IPS-18c (cell line): Measurements from ENCODE around the gene APCDD1L.
"Not testable (repeated sequence)": the region's sequence is repeated elsewhere in the genome, so short reads cannot be mapped to it uniquely, and the experiment has no call there.

Experiments used
- H3K4me3 ChIP-seq: 2 replicates; pipeline ENCODE4 v1.7.0; 2013; ENCODE audit warnings: low read depth, mild to moderate bottlenecking, low read length, moderate library complexity; ENCODE audit not compliant: insufficient read depth
- H3K9me3 ChIP-seq: one replicate; pipeline ENCODE4 v1.6.1; 2013; ENCODE audit warnings: mild to moderate bottlenecking, low read length, moderate library complexity; ENCODE audit not compliant: control insufficient read depth, insufficient read depth

The APCDD1L gene

DNA sequence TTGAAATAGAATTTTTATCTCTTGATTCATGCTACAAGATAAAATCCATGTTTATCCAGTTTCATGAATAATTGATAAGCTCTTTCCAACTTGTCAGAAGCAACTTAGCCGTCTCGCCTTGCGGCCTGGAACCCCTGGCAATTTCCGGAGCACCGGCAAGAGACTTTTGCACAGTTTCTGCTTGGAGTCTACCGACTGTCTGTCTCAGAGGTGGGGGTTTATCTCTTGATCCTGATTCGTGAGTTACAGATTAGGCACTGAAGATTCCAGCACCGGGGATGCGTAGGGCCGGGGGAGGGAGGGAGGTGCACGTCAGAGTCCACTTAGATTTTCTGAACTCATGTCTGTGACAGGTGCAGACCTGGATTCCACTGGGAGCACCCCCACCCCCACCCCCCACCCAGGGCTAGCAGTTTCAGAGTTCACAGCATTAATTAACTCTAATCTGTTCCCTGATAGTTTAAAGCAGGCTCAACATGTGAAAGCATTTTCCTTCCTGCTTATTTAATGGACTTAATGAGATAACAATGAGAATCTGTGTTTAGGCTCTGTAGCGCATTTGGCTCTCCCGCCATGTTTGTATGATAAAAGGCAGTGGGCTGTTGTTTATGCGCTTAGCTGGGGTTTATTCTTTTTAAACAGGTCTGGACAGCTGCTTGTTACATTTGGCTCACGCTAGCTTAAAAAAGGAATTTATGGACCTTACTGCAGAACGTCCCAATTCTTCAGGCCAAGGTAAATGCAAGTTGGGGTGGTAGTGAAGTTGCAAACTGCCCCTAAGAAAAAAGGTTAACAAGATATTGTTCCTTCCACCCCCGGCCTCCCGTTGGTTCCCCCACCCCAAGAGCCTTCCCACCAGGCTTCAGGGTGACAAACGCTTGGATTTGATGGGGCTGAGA is 8.1 kb upstream of the APCDD1L start:
- Histone ChIP-seq H3K9me3 (peaks cover 5% of the 10 kb centered on the region), H3K4me3 (no peak overlapping the region)

DNA sequence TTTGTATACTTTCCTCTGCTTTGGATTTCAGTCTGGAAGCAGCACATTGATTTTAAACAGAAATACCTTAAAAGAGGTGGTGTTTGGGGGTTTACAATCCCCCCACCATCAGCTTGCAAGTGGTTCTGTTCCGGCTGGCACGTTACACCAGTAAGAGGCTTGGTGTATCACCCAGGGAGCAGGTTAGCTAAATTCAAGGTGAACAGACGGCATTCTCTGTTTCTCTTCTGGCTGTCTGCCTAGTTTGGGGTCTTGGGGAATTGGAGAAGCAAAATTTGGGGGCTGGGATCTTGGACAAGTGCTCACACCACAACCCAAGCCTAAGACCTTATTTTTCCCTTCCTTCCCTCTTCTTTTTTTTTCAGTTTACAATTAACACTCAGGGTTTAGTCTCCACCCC is 7.5 kb upstream of the APCDD1L start:
- H3K9me3 ChIP-seq, result peaks cover 5% of the 10 kb centered on the region

DNA sequence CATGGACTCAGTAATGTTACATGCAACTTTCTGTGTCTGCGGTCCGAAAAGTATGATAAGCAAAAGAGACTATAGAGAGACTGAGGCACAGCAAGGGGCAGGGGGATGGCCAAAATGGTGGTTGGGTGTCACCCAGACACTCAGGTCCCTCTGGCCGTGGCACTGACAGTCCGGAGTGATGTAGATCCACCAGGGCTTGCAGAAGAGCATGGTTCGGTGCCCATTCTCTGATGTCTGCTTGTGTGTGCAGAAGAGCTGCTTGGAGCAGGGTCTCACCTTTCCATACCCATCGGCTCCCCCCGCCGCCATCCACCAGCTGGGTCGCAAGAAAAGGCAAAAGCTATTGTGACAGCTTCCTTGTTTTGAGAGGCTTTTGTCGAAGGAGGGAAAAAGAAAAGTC is 6.6 kb upstream of the APCDD1L start:
- Histone ChIP-seq H3K9me3 (peaks cover 5% of the 10 kb centered on the region), H3K4me3 (no peak overlapping the region)

More for the DNA sequence above, 7.5 kb upstream of the APCDD1L start:
- H3K4me3 ChIP-seq, result no peak overlapping the region

DNA sequence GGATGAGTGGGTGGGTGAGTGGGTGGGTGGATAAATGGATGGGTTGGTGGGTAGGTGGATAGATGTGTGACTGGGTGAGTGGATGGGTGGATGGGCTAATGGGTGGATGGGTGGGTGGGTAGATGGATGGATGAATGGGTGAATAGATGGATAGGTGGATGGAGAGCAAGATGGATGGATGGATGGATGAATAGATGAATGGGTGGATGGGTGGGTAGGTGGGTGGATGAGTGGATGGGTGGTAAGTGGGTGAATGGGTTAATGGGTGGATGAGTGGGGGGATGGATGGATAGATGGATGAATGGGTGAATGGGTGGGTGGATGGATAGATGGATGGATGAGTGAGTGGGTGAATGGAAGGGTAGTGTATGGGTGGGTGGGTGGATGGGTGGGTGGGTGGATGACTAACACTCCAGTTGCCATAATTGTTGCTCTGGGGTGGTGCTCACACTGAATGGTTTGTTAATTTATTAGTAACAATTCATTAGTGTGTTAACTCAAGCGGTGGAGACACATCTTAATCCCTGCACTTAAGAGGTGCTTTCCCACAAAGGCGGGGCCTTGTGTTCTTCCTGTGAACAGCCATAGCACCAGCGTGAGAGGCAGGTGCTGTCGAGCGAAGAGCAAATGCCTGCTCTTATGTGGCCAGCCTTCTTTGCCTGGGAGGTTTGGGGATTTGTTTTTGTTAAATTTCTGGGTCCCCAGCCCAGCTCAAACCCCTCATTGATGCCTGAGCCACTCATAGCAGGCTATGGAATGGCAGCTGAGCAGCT is 4.9 kb upstream of the APCDD1L start:
- H3K4me3 ChIP-seq, result no peak overlapping the region
- no peaks in the 10 kb centered on the region for H3K9me3 ChIP-seq

DNA sequence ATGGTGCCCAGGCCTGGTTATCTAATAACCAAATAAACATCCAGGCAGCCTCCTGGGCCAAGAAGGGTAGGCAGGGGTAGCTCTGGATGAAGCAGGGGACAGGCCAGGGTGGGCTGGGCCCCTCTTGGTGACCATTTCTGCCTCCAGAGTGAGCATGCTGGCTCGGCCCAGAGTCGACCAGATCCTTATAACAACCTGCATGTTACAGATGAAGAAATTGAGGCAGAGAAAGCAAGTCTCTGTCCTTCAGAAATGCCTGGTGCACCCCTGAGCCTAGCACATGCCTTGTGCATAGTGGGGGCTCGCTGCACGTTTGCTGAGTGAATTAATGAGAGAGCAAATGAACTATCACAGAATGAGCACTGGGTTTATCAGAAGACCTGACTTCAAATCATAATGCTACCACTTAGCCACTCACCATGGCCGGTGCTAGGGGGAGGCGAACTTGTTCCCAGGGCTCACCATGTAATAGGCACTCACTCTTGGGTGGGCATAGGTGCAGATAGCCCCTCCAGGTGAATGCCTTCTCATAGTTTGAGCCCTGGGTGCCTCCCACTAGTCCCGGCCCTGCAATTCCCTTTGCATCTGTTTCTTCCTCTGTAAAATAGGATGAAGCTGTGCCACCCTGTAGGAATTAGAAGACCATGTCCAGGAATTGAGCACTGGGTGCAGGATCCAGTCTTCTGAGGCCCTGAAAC is 3.8 kb upstream of the APCDD1L start:
- H3K9me3 ChIP-seq, result no peaks in the 10 kb centered on the region
- H3K4me3 ChIP-seq, result no peak overlapping the region

DNA sequence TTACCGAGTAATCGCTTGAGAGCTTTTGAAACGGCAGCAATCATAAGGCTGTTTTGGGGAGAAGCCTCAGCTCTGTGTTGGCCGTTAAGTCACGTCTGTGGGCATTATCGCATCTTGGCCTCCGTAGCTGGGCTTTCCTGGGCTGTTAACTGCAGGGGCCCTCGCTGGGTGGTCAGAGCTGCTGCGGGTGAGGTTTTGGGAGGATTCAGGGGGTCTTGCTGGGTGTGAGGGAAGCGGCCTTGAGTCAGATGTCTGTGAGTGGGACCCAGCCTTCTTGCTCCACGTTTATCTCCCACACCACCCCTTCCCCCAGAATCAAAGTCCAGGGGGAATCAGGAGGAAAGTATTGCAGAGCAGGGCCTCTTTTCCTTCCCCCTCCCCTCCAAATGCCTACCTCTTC is 3.2 kb upstream of the APCDD1L start:
- Histone ChIP-seq H3K4me3 (no peak overlapping the region), H3K9me3 (no peaks in the 10 kb centered on the region)

DNA sequence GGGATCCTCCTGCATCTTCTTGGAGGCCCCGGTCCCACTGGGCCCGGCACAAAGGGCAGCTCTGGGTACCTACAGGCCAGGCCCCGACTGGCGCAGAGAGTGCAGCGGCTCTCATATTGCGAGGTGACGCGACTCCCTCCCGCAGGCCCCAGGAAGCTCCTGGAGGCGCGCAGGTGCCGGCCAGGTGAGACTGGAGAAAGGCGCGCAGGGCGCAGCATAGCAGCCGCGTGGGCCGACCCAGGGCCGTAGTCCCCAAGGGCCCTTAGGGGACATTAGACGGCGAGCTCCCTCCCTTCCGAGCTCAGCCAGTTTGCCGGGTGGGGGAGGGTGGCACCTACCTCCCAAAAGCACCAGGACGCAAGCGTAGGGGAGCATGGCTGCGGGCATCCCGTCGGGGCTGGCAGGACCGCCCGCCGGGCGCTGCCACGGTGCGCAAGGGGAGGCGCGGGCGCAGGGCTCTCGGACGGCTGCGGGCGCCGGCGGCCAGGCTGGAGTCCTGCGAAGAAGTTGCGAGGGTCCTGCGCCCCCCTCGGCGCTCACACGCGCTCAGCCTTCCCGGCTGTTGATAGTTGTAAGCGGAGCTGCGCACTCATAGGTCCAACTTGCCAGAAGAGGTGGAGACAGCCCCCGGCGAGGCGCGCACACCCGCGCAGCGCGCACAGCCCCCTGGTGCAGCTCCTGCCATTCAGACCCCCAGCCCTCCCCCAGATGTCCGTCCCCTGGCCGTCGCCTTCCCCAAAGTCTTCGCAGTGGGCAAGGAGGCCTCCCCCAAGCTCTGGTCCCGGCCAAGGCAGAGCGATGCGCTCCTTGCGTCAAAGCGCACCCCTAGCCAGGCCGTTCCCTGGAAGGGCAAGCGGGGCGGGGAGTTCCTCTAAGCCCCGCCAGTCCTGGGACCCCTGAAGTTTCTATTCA is 622 bp downstream of the APCDD1L start:
- Histone ChIP-seq H3K4me3 (peak overlapping the region; percentile 62), H3K9me3 (no peaks in the 10 kb centered on the region)

DNA sequence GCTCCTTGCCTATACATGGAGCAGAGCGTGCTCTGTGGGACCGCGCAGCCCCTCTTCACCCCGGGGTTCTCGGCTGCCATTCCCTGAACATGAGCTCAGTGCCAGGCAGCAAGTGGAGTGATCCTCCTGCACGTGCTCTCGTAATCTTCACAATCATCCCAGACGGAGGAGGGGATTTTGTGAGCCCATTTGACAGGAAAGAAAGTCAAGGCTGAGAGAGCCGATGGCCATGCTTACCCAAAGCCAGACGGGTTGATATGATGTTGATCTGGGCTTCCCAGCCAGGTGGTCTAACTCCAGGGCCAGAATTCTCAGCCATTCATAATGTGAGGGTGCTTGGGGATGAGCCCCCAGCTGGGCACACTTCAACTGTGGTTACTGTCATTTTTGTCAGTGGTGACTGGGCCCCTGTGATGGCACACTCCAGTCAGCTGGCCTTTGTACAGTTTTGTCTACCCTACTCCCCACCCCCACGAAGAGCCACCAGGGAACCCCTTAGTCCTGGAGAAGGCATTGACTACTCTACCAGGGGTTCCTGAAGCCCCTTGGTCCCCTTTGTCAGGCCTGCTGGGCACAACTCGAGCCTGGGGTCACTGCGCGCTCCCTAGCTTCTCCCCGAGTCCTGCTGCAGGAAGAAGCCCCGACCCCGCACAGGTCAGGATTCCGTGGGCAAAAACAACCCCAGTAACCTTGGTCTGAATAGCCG is 1.5 kb downstream of the APCDD1L start:
- H3K4me3 ChIP-seq, result peak overlapping the region; percentile 62; the same call in 1 of the 2 replicates
- no peaks in the 10 kb centered on the region for H3K9me3 ChIP-seq

DNA sequence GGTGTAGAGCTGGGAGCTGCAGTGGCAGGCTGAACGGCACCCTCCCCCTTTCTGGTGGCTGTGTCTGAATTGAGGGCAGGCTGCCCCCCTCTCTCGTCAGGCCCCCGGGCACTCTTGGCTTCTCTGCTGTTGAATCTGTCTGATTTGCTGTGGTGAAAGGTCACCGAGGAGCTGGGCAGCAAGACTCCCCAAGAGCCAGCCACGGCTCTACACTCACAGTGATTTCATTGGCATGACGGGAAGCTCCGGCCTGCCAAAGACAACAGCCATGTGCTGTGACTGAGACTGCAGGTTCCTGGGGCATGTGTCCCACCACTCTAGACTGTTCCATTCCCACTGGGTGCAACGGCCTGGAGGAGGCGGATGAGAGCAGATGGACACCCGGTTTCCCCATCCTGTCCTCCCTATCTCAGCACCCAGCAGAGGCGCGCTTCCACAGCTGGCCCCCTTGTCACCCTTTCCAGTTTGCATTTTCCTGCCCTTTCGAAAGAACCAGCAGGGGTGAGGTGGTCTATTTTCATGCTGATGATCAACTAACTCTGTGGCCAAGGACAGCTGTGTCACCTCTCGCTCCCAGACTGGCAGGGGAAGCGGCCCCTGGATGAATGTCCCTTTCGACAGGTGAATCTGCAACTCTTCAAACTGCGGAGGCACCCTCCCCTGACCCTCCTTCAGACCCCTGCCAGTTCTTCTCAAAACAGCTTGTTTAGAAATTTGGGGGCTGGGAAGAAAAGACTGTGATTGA is 2.2 kb downstream of the APCDD1L start:
- Histone ChIP-seq H3K9me3 (no peaks in the 10 kb centered on the region), H3K4me3 (no peak overlapping the region)

DNA sequence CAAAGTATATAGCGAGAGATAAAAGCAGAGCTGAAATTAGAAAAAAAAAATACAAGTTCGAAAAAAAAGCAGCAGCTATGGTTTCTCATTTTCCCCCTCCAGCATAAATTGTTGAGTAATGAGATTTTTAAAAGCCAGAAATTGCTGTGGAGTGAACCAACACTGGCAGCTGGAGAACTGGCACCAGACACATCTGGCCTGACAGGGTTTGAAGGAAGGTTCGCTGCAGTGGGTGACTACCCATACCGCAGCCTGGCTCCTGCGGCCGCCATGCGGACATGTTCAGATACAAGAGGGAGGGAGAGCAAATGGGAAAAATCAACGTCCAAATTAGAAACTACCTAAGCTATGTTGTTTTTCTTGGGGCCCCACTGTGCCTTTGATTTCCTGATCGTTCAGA is 3.3 kb downstream of the APCDD1L start:
- H3K9me3 ChIP-seq, result no peaks in the 10 kb centered on the region

DNA sequence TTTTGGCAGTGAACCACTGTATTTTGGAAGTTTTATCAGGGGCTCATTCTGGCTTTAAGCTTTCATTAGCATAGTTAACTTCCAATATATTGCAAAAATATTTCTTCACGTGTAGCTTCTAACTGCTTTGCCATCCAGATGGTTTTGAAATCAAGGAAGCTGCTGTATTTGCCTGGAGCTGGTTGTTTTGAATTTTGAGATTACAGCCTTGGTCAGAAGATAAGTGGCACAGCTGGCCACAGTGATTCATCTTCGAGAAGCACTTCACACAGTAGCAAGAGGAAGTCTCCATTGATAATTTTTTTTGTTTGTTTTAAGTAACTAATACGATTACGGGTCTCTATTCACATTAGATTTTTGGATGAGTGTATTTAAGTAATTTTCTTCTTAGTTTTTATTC is 3.8 kb downstream of the APCDD1L start:
- Histone ChIP-seq H3K4me3 (no peak overlapping the region), H3K9me3 (no peaks in the 10 kb centered on the region)

More for the DNA sequence above, 3.3 kb downstream of the APCDD1L start:
- no peak overlapping the region for H3K4me3 ChIP-seq

DNA sequence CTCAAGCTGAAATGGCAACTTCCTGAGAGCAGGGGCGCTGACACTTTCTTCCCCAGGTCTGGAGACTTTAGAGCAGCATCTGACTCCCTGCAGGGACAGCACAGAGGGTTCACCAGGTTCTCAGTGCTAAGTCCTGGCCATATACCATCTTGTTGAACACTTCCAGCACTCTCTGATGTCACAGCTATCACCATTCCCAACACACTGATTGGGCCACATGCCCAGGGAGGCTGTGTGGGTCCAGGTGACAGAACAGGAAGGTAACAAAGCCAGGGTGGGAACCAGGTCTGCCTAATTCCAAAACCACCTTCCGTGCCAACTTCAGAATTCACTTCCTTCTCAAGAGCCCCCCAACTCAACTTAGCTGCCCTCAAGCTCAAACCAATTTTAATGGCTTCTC is 4.3 kb downstream of the APCDD1L start:
- Histone ChIP-seq H3K9me3 (no peaks in the 10 kb centered on the region), H3K4me3 (no peak overlapping the region)

DNA sequence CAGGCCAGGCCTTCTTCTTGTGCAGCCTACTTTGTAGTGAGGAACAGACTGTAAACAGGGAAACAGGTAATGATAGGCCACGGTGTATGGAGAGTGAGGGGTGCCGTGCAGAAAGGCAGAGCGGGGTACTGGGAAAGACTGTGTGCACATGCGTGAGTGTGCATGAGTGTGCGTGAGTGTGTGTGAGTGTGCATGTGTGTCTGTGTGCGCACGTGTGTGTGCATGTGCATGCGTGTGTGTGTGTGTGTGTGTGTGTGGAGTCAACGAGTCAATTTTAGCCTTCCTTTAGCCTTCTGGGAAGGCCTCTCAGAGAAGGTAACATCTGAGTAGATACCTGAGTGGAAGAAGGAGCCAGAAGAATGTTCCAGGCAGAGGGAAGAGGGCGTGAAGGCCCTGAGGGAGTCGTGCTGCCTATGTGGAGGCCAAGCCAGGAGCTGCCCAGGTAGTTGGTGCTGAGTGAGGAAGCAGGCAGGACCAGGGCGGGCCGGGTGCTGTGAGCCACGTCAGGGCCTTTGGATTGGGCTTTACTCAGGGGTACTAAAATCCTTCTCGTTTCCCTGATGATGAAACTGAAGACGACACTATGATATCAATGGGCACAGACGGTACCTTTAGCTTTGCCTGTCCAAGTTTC is 6.3 kb downstream of the APCDD1L start:
- no peak overlapping the region for H3K4me3 ChIP-seq
- no peaks in the 10 kb centered on the region for H3K9me3 ChIP-seq

DNA sequence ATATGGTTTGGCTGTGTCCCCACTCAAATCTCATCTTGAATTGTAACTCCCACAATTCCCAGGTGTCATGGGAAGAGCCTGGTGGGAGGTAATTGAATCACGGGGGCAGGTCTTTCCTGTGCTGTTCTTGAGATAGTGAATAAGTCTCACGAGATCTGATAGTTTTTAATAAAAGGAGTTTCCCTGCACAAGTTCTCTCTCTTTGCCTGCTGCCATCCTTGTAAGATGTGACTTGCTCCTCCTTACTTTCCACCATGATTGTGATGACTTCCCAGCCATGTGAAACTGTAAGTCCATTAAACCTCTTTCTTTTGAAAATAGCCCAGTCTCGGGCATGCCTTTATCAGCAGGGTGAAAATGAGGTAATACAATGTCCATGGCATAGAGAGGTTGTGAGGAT is 8.2 kb downstream of the APCDD1L start:
- H3K4me3 ChIP-seq, H3K9me3 ChIP-seq: not testable (repeated sequence)

DNA sequence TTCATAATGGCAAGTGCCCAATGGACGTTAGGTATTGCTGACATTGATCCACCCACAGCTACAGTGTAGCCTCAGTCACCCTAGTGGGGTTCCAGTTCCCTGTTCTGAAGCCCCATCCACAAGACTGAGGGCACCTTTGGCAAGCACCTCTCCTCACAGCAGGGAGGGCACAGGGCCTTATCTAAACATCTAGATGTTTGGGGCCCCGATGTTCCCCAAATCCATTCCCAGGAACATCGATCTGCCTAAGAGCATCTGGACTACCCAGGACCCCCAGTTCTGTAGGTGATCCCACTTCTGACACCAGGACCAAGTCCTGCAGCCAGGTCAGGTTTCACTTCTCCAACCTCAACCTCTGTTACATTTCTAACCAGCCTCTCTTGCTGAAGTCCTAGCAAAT is 10.6 kb downstream of the APCDD1L start:
- H3K9me3 ChIP-seq, result no peaks in the 10 kb centered on the region
- H3K4me3 ChIP-seq, result no peak overlapping the region
